M059J (cell line): ENCODE data around the gene MAD2L1. TPM values are rescaled to one million over a fixed set of nuclear protein-coding genes. Genes with fewer than 3 reads are reported as not detected.
A peak's percentile ranks its signal among the peaks of the same experiment; 100 is the strongest.
"Not testable (repeated sequence)": the region's sequence is repeated elsewhere in the genome, so short reads cannot be mapped to it uniquely, and the experiment has no call there.

Source experiments
- DNase-seq: peaks from one replicate; pipeline ENCODE4 v3.0.0-alpha.2; 2012; ENCODE audit warnings: low read depth
- total RNA-seq: library from RNA; depleted of rRNA; stranded (reverse); fragments of >200 nt; shearing (Covaris generic); gene quantifications from 2 replicates; pipeline ENCODE4 v1.2.3, GENCODE V29; 2014; rRNA removed

Gene MAD2L1
- 49.7 and 97.9 TPM in 2 replicates for total RNA-seq

DNA sequence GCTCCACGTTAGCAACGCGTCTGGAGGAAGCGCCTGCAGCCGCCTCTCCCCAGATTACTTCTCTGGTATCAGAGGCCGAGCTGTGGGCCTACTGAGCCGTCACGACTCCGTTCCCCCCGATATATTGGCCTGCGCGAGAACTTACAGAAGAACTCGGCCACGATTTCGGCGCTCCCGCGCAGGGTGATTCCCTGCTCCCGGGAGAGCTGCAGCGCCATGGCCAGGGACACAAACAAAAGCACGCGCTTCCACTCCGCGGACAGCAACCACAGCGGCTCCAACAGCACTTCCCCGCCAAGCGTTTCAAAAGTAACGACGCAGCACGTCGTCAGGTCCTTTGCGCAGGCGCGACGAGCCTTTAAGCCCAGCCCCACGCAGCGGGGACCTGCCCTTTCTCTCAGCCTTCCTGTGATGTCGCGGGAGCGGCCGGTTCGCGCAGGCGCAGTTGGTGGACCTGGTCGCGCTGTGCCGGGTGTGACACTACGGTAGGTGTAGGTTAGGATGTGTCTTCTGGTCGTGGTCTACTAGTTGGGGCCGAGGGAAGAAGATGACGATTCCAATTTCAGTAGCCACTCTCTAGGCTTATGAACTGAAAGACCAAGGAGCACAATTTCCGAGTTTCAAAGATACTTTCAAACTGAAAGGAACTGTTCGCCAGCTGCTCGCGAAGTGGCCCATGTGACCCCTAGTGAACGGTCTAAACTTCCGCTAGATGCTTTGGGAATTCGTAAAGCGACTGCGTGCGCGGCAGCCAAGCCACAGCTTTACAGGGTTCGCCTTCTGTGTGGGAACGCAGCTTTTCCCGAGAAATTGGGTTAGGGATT, at the start of gene MAD2L1:
MAD2L1 (minus strand) TSS at position 332 of the 824 bp plus-strand sequence; CDS start at position 218, 114 bp downstream.
- DNase-seq: peak; percentile 97

DNA sequence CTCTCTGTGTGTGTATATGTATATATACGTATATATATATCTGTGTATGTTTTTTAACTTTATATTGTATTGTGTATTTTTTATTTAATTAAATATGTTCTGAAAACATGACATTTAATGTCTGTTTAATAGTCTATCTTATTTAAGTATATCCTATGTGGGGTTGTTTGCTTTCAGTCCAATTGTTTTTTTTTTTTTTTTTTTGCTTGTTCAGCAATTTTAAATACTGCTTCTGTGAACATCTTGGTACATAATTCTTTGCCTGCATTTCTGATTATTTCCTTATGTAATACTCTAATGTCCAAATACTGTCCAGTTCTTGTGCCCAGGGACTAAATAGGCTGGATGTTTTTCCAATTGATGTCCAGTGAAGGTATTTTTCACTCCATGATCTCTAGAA, 45.1 kb upstream of the MAD2L1 start:
- DNase-seq: no peak

DNA sequence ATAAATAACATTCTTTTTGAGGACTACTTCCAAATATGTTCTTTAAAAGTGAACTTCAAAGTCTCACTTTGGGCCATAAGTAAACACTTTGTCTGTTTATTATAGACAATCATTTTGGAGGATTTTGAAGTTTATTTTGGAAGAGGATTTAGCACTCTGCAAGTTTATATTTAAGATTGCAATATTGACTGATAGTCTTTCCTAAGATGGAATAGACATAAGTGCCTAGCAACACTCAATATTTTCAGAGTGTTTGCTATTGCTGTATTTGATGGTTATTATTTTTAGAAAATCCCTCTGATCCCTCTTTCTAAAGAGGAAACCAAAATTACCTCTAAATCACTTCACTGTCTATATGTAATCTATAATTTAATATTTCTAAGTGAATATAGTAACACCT, 42.8 kb upstream of the MAD2L1 start:
- DNase-seq: no peak

DNA sequence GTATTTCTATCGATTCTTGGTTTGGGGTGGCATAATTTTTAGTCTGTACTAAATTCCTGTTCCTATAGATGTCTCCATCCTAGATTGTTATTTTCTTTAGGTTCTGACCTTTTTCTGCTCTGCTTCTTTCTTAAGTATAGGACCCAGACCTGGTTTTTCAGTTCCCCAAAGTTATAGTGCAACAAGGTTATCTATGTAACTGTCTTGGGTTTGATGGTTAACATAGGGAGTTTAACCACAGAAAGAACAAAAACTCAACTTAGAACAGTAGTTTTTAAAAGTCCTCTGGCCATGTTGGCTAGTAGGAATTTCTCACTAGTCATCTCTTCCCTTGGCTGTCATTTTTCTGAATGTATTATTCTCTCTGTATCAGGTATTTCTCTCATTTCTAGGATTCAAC, 38.8 kb upstream of the MAD2L1 start:
- no peak for DNase-seq

DNA sequence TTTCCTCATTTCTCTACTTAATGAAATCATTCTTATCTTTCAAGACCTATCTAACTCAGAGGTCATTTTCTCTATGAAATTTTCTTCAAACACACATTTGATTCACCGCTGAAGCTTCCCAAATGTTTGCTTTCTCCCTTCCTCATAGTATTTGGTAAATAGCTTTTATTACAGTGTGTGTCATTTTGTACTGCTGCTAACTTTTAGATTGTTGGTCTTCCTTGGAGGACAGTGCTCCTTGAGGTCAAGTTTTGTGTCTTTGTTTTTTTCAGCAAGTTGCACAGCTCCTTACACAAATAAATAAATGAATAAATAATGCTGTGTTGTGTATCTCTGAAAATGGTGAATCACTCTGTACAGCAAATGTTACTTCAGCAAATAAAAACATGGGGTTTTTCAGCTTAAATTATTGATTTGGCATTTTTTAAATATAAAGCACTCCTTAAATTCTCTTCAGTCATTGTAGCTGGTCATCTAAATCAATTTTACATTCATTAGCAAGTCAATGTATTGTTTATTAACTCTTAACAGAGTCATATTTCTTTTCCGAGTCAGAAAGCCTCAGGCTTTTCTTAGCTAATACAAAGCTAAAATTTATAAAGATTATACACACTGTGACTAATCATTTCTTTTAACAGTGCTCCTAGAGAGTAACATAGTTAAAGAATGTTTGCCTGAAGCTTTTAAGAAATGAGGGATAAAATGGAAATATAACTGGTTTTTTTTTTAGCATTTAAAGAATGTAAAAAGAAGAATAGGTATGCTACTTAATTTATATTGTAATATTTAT, 30.1 kb upstream of the MAD2L1 start:
- DNase-seq: peak; percentile 11

DNA sequence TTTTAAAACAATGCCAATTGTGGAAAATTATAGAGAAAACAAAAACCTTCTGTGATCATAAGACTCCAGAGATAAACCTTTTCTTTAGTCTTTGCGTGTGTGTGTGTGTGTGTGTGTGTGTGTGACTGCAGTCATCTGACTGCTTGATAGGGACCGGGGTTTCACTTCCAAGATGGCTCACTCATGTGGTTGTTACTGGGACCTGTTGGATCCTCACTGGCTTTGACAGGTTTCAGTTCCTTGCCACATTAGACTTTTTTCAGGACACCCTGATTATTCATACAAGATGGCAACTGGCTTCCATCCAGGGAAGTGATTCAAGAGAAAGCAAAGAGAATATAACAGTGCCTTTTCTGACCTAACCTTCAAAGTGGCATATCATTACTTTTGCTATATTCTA, 21.9 kb upstream of the MAD2L1 start:
- peak; percentile 24 for DNase-seq

DNA sequence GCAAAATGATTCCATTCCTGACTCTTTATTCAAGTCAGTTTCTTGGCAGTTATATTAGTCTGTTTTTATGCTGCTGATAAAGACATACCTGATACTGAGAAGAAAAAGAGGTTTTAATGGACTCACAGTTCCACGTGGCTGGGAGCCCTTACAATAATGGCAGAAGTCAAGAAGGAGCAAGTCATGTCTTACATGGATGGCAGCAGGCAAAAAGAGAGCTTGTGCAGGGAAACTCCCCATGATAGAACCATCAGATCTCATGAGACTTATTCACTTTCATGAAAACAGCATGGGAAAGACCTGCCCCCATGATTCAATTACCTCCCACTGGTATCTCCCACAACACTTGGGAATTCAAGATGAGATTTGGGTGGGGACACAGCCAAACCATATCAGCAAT, 21.4 kb upstream of the MAD2L1 start:
- not testable (repeated sequence) for DNase-seq

DNA sequence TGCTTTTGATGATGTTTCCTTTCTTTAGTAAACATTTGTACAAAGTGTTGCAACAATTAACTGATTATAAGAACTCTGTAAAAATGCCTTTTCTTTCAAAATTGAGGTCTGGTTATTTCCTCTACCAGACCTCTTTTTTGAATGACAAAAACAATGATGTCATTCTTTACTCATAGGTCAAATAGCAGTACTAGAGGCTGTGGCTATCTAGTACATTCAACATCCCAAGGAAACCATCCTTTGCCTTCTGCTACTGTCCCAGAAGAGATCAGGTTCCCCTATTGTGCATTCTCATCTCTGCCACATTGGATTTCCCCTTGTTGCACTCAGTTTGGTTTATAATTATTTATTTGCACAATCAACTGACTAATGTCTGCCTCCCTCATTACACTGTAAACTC, 19.1 kb upstream of the MAD2L1 start:
- peak; percentile 25 for DNase-seq

DNA sequence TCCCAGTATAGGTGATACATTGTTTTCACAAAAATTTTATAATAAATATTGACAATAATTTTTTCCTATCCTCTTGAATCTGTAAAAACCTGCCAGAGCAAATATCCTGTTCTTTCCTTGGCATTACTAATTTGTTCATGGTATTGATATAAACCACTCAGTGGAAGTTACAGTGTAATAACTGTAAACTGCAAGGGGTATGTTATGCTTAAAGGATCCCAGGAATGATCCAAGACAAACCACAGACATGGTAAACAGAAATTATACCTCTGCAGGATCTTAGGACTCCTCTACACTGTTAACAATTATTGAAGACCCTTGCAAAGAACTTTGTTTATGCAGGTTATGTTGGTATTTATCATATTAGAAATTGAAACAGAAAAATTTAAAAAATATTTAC, 17.7 kb upstream of the MAD2L1 start:
- DNase-seq: no peak

DNA sequence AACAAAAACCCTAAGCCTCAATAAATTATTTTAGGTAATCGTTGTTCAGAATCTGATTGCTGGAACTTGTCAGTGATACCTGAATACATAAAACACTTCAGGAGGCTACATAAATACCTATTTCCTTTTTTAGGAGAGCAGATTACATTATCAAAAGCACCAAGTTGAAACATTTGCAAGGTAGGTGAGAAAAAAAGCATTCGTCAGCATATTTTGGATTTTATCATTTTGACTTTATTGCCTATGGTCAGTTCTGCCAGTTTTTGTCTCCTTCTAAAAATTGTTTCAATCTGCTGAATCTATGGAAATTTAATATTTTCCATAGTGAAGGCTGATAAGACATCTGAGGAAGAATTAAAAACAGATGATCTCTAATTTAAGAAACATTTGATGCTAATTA, 16.5 kb upstream of the MAD2L1 start:
- no peak for DNase-seq

DNA sequence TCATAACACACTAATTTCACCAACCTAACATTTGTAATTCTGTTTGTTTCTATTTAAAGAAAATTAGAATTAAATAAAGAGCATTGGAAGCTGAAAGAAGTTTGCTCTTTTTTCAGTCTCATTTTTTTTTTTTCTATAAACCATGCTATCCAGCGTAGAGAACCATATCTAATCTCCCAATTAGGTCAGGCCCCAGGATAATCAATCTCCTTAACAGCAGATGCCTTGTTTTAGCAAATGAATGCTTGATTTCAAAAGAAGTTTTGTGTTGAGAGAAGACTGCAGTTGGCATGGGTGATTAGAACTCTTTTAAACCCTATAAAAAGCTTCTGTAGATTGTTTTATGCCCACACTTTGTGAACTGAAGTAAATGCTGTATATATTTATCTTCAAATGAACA, 15.6 kb upstream of the MAD2L1 start:
- DNase-seq: no peak

DNA sequence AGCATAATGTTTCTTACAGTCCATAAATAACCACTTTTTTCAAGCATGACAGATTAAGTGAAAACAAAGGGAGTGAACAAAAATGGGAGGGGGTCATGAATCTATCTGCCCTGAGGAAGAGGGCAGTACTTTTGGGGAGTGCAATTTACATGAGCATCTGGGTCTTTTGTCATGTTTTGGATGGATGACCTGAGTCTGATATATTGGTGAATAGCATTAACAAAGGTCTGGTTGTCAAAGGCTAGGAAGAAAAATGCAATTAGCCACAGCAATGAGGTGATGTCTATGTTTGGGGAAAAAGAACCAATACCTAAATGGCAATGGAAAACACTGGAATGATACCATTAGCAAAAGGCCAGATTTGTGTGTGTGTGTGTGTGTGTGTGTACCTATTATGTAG, 15.1 kb upstream of the MAD2L1 start:
- no peak for DNase-seq

DNA sequence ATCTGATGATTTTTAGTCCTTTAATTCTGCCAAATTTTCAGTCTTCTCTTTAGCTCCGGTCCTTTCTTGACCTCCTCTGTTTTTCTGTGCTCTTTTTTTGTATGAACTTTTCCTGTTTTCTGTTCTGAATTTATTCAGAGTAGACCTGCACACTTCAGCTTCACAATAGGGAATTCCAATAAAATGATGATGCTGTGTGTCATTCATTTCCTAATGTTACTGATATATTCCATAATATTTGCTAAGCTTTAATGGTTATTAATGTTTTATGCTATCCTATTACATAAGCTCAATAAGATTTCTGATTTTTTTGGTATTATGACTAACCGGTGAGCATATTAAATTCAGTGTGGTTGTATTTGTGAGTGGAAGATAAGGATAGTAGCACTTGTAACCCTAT, 13.9 kb upstream of the MAD2L1 start:
- no peak for DNase-seq

DNA sequence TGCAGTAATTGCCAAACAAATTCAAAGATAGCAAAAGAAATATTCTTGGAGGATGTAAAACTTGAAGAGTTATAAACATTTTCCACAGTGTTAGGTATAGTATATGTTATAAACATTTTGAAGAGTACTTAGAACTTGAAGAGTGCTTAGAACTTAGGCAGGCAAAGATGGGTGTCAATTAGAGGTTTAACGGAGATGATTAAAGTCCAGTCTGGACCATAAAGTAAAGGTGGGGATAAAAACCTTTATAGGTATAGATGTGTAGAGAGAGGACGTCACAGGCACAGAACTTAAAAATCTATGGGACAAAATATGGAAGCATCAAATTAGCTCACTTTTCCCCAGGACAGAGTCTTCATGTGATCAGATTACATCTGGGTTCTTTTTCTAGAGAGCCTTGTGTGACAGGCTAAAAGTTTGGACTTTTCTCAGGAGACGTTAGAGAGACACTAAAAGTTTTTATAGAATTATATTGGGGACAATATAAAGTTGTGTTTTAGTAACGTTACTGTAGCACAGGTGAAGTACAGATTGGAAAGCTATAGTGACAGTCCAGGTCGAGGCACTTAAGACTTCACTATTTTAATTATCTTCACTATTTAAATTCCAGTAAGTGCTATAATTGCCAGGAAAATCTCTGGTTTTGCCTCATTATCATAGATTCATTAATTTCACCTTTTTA, 13.3 kb upstream of the MAD2L1 start:
- DNase-seq: no peak

DNA sequence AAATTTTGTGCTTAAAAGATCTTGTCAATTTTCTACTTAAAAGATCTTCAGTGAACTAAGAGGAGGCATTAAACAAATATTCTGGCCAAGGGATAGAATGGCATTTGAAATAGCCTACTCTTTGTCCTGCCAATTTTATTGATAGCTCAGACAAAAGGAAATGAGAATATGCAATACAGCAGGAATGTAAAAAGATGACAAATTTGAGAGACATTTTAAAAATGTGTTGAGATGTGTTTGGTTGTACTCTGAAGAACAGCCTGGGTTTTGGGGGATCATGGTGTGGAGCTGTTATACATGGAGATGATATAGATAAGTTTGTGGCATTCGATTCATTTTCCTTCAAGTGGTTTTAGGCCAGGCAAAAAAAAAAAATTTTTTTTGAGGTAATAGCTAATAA, 11.6 kb upstream of the MAD2L1 start:
- no peak for DNase-seq

DNA sequence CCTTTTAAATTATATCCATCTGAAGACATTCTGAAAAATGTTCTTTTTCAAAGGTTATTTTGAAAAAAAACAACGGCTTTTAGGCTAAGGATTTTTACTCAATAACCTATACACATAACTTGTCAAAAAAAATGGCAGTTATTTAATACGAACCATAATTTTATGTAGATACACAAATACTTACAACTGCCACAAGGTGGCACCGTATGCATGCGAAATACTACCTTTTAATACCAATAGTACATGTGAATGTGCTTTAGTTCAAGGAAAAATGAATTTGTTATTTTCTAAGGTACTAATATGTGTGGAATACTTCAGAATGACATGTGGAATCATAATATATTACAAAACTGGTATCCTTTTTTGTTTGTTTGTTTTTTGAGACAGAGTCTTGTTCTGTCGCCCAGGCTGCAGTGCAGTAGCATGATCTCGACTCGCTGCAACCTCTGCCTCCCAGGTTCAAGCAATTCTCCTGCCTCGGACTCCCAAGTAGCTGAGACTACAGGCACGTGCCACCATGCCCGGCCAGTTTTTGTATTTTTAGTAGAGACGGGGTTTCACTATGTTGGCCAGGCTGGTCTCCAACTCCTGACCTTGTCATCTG, 4.6 kb upstream of the MAD2L1 start:
- peak; percentile 64 for DNase-seq

DNA sequence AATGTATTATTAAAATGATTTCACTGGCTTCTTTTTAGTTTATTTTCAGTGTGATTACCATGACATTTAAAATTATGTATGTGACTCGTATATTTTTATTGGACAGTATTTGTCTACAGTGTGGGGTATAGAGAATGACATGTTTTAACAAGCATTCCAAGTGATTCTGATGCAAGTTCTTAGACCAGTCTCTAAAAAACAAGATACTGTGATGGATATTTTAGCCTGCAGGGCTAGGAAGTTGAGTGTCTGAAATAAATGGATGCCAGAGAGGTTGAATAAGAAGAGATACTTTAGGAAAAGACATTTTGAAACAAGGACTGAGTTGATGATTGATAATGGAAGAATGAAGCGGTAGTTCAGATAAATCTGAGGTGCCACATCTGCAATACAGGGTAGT, 3.5 kb upstream of the MAD2L1 start:
- DNase-seq: no peak

DNA sequence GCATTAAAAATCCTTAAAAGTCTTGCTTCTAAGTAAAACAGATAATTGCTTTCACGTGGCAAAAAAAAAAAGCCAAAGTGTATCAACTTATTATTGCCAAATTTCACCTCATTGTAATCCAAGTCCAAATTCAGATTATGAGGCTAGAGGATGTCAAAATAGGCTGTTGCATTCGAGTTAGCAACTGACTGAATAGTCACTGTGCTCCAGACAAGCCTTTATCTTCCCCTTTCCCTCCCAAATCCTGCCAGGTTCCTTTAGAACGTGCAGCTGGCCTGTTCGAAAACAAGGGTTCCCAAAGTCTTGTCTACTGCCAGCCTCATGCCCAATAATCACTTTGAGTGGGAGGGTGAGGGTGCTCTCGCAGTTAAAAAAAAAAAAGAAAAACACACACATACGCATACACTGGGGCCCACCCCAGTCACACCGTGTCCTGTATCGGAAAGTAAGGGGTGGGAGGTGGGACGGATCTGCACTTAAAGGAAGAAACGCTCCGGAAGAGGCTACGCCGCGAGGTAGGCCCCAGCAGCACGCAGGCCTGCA, 603 bp downstream of the MAD2L1 start:
- peak; percentile 34 for DNase-seq

DNA sequence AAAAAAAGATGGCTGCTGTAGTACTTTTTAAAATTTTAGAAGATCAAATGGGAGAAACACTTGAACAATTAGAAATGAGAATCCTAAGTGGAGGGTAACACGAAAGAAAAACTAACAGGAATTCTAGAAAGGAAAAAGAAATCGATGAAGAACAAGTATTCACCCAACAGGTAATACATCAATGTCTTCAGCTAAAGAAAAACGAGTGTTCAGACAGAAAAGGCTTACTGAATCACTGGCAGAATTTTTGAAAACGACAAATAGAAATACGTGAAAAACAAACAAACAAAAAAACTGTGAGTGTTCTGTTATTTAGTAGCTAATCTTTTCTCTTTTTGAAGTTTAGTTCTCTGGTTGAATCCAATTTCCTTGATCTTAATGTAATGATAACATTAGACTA, 1.8 kb downstream of the MAD2L1 start:
- no peak for DNase-seq

DNA sequence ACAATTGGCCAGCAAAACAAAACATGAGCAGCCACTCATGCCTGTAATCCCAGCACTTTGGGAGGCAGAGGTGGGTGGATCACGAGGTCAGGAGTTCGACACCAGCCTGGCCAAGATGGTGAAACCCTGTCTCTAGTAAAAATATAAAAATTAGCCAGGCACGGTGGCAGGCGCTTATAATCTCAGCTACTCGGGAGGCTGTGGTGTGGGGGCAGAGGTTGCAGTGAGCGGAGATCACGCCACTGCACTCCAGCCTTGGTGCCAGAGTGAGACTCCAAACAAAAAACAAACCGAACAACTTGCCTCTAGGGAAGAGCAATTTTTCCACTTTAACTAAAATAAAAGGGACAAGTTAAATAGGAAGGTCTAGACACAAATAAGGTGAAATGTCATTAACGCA, 2.9 kb downstream of the MAD2L1 start:
- not testable (repeated sequence) for DNase-seq

DNA sequence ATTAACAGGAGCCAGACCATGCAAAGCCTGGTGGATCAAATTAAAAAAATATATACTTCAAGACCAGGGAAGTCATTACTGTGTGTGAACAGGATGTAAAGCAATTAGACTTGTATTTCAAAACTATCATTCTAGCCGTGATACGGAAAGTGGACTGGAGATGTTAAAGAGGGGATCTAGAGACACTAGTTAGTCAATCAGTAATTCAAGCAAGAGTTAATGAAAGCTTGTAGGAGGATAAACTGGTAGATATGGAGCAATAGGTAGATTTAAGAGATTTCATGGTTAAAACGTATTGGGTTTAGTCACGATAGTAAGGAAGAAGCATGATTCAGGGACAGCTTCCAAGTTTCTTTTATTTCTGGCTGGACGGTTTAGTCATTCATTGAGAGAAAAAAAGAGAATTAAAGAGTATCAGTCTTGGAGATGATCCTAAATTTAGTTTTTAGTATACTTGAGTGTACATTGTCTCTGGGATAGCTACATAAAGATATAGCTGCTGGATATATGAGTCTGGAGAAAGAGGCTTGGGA, 3.9 kb downstream of the MAD2L1 start:
- DNase-seq: no peak

DNA sequence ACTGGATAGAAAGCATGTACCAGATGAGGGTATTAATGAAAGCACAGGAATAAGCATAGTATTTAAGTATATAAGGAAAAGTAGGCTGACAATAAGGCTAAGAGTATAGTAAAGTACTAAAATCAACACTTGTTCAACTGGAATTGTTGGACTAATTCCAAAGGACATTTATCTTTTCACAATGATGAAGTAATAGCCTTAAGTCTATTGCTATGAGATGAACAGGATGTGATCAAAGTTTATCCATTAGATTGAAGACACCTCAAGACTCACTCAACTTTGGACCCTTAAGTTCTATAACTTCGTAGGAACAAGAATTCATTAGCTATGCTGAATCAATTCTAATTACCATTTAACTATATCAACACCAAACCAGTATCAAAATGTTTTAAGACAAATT, 7.6 kb downstream of the MAD2L1 start:
- DNase-seq: no peak
